Fibroblast of skin of right quadriceps (primary cell): ENCODE measurements around the gene CFAP221.

Source experiments
- DNase-seq: peaks from one replicate; pipeline ENCODE4 v3.0.0-alpha.2; 2013

The CFAP221 gene

DNA sequence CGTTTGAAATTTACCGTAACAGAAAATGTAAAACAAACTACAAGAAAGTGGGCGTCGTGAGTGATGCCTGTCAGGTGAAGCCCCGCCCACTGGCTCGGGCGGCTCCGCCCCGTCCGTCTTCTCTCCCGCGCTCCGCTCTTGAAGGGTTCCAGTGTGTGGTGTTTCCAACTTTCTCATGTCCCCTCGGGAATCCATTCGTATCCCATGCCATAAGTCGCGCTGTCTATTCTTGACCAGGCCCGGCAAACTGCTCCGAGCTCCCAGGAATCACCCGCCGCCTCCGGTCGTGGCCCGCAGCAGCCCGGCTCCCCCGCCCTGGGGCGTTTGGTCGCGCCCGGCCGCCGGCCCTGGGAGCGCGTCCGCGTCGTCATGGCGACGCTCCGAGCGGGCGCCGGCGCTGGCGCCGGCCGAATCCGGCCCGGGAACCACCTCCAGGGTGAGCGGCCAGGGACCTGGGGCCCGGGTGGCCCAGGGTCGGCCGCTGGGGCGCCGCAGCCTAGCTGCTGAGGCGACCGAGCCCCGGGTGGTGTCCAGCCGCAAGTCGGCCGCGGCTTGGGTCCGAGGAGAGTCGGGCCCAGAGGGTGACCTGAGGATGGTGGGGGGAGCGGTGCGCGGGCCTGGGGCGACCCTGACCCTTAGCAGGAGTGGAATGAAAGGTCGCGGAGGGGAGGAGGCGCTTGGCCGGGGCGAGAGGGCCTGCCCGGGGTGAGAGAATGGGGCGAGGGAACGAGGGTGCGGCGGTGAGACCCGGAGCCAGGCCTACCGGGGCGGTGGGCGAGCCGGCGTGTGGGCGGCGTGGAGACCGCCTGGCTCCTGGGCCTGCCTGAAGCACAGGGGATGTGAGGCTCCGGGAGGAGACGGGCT, at the start of gene CFAP221:
TSS of gene CFAP221 (plus strand) at position 375 of the 864 bp plus-strand sequence. CDS start 1,683 bp downstream, outside the sequence.
- DNase-seq: peak; percentile 64

DNA sequence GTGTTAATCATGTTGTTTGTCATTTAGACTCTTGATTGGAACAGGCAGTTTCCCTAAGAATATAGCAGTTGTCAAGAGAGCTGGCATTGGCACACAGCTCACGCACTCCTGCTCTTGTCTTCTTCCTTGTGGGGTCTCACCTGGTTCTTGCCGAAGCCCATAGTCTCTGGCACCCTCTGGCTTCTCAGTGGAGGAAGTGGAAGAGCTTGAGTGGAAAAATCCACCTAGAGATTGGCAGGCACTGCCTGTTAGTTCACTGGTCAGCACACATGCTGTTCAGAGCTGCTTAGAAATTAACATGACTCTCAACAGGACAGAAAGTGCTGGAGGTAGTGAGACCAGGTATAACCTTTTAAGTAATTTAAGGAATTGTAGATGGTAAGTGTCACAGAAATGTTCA, 48.3 kb upstream of the CFAP221 start:
- no peak for DNase-seq

DNA sequence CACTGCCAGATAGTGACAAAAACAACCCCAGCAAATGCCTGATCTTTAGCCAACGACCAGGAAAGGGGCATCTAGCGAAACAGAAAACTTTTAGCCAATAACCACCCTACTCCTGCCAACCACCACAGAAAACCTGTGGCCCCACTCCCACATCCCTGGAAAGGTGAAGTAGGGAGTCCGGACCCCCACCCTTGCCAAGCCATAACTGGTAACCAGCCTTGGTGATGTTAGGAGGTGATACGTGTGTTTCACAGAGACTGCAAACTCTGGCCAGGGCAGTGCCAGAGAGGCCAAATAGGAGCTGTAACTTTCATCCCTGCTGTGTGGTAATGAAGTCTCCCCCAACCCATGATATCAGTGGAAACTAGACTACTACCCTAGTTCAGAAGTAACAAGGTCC, 47.6 kb upstream of the CFAP221 start:
- no peak for DNase-seq

DNA sequence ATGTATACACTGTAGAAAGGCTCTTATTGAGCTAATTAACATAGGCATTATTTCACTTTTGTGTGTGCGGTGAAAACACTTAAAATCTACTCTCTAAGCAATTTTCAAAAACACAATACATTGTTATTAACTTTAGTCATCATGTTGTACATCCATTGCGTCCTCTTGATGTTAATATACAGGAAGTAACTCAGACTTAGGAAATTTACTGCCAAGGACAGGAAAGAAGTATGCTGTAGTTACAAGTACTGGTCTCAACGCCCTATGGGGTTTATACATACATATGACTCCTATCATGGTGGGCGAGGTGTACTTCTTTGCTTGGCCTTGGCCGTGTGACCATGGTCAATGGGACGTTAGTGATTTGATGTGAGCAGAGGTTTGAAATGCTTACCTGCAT, 35.5 kb upstream of the CFAP221 start:
- DNase-seq: no peak

DNA sequence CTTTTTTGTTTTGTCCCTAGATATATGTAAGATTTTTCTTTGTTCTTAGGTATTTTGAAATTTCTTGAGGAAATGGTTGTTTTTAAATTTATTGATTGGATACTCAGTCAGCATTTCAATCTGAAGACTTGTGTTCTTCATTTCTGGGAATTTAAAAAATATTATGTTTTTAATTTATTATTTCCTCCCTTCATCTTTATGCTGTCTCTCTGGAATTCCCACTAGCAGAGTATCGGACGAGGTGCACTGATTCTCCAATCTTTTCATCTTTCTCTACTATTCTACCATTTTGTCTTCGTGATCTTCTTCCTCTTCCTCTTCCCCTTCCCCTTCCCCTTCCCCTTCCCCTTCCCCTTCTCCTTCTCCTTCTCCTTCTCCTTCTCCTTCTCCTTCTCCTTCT, 32.3 kb upstream of the CFAP221 start:
- DNase-seq: no peak

DNA sequence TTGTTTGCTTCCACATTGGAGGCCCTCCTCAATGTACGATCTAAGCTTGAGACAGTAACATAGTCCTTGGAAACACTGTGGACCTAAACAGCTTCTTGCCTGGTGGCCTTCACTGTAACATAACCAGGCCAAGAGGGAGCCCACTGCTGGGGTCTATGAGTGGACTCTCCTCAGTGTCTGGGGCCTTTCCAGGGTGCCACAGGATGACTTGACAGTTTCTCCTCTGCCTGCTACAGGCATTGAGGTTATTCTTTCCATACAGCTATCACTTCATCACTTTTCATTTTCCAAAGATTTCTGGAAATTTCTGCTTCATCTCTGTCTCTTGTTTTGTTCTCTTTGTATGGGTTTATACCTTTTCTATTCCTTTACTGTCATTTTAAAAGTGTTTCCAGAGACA, 31.3 kb upstream of the CFAP221 start:
- DNase-seq: no peak

DNA sequence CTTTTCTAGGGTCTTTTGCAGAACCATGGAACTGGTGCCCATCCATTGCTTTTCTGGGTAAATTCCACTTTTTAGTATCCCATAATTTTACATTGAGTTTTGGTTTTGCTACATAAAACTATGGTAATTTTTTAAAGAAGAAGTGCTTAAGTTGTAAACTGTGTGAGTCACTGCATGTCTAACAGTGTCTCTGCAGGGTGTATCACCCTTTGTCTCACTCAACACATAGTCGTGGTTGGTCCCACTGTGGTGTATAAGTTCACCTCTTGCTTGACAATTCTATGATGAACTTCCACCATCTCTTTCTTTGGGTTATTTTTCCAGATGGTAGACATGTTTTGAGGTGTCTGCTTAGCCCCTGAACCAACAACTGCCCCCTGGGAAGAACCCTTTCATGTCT, 30.4 kb upstream of the CFAP221 start:
- no peak for DNase-seq

DNA sequence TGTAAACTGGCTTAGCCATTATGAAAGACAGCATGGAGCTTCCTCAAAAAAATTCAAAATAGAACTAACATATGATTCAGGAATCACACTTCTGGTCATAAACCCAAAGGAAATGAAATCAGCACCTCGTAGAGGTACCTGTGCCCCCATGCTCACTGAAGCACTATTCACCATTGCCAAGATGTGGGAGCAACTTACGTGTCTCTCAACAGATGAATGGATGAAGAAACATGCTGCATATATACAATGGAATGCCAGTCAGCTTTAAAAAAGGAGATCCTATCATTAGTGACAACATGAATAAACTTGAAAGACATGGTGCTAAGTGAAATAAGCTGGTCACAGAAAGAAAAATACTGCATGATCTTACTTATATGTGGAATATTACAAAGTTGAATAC, 28.1 kb upstream of the CFAP221 start:
- DNase-seq: no peak

DNA sequence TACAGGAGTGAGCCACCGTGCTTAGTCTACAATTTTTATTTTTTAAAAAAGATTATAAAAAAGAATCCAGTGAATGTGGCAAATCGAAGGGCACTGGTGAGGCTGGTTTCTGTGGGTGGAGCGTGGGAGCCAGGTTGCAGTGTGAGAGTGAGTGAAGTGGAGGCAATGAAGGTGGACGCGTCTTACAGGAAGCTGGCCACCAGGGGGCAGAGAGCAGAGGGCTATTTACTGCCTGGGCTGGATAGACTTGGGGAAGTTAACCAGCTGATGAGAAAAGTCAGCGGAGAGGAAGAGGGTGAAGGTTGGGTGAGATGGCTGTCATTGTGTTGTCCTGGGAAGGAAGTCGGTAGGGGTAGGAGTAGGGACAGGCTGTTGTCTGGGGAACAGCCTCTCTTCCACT, 26.8 kb upstream of the CFAP221 start:
- peak; percentile 17 for DNase-seq

DNA sequence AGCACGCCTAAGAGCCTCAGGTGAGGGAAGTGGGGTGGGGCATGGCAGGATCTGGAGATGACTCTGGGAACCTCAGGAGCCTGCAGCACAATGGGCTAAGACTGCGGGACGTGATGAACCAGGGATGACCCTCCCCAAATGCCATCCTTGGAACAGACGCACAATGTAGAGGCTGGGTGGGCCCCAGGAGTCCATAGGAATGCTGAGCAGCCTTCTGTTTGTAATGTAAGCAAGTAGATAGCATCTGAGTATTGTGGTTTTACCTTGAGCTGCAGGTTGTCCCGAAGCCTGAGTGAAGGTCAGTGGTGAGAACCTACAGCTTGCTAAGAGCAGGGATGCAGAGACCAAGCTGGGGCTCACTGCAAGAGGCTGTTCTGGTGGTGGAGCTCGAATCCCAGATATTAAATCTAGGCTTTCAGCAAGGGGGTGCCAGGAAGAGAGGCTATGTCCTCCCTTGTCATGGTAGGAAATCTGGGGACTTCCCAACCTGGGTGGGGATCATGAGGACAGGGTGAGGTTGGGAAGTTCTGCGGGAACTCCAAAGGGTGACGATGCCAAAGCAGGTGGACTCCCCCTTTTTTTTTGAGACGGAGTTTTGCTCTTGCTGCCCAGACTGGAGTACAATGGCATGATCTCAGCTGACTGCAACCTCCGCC, 25.7 kb upstream of the CFAP221 start:
- no peak for DNase-seq

DNA sequence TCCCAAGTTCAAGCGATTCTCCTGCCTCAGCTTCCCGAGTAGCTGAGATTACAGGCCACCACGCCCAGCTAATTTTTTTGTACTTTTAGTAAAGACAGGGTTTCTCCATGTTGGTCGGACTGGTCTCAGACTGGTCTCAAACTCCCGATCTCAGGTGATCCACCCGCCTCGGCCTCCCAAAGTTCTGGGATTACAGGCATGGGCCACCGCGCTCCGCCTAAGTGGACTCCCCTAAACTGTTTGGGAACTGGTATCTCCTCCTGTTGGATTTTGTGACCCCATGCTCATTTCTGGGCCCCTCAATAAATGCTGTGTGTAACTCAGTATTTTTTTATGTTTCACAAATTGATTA, 25.2 kb upstream of the CFAP221 start:
- no peak for DNase-seq

DNA sequence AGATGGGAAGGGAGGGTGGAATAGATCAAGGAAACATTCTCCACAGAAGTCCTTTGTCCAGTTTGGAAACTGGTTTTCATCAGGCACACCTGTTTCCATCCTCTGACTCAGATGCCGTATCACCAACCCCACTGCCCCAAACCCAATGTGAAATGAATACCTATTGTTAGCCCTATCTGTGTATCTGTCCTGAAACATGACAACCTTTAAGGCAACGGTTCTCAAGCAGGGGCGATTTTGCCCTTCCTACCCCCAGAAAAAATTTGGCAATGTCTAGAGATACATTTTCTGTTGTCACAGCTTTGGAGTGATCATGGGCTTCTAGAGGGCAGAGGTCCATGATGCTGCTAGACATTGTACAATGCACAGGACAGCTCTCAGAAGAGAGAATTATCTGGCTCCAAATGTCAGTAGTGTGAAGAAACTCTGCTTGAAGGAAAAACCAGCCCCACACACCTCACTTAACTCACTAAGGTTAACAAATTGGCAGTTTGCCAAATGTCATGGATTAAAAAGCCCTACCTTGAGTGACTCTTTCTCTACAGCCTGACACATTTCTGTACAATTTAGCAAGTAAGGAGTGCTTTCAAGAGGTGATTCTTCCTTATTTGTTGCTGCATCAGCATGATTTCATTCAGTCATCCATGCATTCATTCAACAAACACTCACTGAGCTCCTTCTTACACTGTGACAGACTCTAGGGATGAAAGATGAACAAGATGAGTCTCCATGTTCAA, 23.4 kb upstream of the CFAP221 start:
- DNase-seq: no peak

DNA sequence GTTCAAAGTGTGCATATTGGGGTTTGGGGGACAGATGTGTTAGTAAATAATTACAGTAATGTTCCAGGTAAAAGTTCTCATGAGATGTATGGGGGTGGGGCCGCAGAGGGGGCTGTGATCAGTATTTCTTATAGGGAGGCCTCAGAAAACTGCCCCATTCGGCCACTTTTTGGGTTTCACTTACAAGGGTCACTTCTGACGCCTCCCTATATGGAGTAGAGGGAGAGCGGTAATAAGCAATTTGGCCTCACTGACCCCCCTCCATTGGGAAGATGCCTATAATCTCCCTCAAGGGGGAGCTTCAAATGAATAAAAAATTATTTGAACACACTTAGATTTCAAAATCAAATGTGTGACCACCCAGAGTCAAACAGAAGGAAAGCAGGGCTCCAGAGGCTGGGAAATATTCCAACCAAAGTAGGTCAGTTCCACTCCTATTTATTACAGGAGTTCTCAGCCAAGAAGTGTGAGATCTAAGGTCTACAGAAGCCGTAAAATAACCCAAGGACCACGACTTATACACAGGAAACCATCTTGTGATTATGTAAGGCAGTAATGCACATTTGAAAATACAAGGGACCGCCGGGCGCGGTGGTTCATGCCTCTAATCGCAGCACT, 22.7 kb upstream of the CFAP221 start:
- no peak for DNase-seq

DNA sequence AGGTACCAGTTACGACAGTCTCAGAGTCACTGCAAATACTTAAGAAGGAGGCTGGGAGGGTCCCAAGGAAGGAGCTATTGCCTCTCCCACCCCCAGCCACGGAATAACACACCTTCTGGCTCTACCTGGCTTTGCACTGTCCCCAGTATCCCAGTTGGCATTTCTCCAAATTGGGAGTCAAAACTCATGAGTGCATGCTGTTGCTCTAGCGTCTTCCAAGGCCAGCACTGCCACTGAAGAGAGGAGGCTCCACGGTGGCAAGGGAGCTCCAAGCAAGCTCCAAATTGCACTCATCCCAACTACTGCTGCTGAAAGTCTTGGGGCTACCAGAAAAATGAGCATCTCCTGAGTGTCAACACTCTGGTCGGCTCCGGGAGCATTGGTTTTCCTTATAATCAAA, 21.6 kb upstream of the CFAP221 start:
- DNase-seq: no peak

DNA sequence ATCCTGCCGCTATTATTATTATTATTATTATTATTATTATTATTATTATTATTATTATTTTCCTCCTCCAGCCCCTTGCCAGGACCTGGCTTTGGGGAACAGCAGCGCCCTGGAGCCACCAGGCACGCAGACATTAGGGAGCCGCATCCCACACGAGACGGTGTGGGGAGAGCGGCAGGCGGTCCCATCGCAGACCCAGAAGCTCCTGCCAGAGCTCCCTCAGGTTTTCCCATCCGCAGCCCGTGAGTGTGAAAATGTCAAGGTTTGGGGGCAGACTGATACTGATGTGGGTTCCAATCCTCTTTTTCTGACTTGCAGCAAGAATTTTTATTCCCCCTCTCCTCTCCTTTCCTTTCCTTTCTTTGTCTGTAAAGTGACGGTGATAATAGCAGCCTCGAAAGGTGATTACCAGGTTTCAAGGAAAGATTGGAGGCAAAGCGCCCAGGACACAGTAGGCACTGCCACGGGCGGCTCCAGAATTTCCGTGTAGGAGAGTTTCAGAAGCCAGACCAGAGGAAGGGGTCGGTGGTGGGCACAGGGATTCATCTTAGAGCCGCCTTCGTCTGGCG, 20.8 kb upstream of the CFAP221 start:
- no peak for DNase-seq

DNA sequence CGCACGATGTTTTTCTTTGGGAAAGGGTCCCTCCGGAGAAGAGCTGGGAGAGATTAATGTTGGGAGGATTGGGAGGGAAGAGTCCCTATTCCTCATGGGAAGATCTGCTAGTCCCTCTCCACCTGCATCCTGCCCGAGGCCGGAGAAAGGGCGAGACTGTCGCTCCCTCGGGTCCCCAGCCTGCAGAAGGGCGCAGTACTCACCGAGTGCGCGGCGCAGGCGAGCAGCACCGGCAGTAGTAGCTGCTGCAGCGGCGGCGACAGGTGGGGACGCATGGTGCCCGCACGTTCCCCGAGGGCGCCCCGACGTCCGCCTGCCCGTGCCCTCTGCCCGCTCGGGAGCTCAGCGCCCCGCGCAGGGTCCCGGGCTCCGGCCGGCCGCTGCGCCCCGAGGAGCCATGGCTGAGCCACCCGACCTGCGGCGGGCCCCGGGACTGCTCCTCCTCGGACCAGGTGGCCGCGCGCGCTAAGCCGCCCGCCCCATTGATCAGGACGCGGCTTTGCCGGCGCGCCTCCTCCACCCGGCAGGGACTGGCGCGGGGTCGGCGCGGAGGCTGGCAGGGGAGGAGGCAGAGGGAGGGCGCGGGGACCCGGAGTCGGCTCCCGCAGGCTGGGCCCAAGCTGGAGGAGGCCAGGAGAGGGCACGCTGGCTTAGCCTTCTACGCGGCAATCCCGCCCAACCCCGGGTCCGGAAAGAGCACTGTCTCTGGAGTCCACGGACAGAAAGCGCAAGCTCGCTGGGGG, 20.1 kb upstream of the CFAP221 start, which contains the start of gene SCTR:
TSS of gene SCTR (minus strand) at position 532 of the 743 bp plus-strand sequence. CDS start at position 275, 257 bp downstream.
- DNase-seq: no peak

DNA sequence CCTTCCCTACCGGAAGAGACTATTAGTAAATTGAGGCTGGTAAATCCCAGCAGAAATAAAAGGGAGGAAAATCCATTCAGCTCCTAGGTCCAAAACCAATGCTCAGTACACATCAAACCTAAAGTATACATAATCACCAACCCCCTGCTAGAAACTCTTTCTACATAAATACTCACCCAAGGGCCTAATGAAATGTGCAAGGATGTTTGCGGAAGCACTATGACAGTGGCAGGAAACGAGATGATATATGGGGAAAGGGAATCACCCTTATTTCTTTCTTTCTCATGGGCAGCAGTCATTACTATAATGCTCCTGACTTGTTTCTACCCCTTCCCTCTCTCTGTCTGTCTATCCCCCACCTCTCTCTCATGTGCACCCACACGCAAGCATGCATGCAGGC, 18.6 kb upstream of the CFAP221 start:
- no peak for DNase-seq

DNA sequence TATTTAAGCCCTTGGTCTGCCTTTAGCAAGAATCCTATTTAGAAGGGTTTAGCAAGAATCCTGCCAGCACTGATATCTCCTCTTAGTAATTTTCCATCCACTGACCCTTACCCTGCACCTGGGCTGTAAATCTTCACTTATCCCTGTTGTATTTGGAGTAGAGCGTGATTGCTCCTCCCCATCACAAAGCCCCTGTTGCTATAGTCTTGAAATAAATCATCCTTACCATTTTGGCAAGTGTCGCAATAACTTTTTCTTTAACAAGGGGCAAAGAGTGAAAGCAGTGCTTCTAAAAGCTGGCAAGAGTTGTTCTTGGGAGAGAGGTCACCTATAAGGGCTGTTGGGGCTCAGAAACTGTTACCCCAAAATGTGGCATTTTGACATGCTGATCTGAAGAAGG, 16.2 kb upstream of the CFAP221 start:
- DNase-seq: no peak

DNA sequence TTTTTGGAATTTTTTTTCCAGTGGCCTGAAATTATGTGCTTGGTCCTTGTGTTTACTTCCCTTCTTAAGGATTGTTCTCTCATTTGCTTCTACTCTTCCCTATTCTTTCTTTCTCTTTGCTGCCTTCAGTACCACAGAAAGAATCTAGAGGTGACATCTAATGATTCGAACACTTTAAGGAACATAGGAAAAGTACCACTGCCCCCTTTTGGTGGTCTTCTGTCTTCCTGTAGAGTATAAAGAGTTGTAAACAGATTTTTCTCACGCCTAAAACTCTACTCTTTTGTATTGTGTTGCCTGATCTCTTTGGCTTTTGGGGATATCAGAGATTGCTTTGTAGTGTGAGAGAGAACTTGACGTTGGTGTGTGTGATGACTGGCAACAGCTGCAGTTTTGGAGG, 13.0 kb upstream of the CFAP221 start:
- DNase-seq: no peak

DNA sequence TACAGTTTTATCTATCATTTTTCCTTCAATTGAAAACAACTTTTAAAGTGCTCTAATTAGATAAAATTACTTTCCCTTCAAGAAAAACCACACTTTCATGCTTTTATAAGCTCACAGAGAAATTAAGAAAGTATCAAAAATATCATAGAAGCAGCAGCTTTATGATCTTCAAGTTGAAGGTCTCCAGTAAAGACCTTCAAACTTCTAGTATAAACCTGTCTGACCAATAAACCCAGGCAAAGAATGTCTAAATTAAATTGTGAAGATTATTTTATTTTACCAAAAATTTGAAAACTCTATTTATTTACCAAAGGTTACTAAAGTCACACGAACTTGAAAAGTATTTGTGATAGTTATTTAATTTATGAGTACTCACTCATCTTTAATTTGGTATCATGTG, 10.7 kb upstream of the CFAP221 start:
- DNase-seq: no peak

DNA sequence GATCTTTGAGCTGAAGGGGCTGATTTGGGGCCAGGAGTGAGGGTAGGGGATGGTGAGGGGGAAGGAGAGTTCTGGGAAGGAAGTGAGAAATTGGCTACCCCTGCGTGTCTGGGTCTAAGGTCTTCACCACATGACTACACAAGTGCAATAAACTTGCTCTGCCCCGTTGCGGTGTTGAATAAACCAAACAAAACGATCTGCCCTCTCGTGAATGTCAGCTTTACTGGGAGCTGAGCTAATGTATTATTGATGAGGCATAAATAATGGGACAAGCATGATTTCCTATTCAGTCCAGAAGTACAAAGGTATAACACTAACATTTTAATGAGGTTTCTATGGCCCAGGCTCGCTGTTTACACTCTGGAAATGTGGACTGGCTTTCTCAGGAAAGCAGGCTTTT, 8.0 kb upstream of the CFAP221 start:
- DNase-seq: no peak

DNA sequence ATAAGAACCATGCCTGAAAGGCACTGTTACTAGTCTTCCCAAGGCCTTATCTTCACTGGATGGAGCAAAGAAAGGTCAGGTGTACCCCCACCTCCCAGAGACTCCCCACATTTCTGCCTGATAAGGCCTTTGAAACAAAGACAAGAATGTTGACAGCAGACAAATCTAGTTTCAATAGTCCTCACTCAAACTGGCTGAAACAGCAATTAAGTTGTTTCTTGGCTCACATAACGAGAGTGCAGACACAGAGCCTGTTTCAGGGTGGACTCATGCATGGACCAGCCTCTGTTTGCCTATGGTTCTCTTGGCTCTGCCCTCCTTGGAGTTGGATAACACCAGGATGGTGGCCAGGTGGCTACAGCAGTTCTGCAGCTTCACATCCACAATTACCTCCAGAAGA, 7.5 kb upstream of the CFAP221 start:
- DNase-seq: no peak
